Adrenal gland (tissue), 5 donors: Measurements from ENCODE around the gene GPATCH8.

ENCODE experiments used
- CTCF ChIP-seq, 6 experiments: fragments of 450-650 bp in 4 of 6; fragments of 200-600 bp in 2 of 6; sonication (generic) in 1 of 6; IDR thresholded peaks; 1 replicate in 5 of 6; 2 replicates in 1 of 6; pipeline versions ENCODE4 v1.5.1 to v1.8.0; 2016 to 2021; ENCODE audit warnings: antibody characterized with exemption in 6 of 6, mild to moderate bottlenecking in 2 of 6, moderate library complexity in 1 of 6
- POLR2A ChIP-seq, 2 donors: fragments of 450-650 bp; IDR thresholded peaks; one replicate each; pipeline ENCODE4 v1.6.1; 2017; ENCODE audit warnings: antibody characterized with exemption in 2 of 2, mild to moderate bottlenecking in 2 of 2, moderate library complexity in 1 of 2
- donor health status: DM: no; HTN: no; CAD: no.

GRCh38 chr17:44466339-44466738, 36.9 kb downstream of the GPATCH8 start:
- TF ChIP-seq CTCF (IDR thresholded peaks at IDR 0.05) = no peak
- TF ChIP-seq POLR2A (IDR thresholded peaks at IDR 0.05) = no peak
